NCI-H2171 treated with DMSO at 0.1 percent for 48 hours (cell line): ENCODE results near the gene OGFR.

Experiments
- DNase-seq: peaks from one replicate; lab custom pipeline; 2025; lab: John Stamatoyannopoulos, UW

The OGFR gene

DNA sequence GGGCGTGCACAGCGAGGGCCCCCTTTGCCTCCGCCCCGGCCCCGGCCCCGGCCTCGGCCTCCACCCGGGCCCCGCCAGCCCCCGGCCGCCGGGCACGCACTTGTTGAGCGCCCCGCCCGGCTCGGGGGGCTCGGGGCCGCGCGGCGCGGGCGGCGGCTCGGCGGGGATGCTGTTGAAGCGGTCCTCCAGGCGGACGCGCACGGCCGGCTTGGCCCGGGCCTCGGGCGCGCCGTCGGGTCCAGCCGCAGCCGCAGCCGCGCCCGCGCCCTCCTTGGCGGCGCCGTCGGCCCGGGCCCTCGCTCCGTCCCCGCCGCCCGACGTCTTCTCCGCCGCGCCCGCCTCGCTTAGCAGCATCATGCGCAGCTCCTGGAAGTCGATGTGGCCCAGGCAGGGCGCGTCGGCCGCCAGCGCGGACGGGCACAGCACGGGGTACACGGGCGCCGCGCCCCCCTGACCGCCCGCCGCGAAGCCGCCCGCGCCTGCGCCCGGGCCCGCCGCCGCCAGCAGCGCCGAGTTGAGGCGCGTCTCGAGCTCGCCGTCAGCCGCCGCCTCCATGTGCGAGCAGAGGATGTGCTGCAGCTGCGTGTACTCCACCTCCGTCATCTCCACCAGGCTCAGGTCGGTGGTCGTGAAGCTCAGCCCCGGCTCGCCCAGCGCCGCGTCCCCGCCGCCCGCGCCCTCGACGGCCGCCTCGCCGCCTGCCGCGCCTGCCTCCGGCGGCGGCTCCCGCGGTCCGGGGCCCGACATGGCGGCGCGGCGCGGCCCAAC lies 56.5 kb downstream of the OGFR start:
- peak; percentile 24 for DNase-seq

DNA sequence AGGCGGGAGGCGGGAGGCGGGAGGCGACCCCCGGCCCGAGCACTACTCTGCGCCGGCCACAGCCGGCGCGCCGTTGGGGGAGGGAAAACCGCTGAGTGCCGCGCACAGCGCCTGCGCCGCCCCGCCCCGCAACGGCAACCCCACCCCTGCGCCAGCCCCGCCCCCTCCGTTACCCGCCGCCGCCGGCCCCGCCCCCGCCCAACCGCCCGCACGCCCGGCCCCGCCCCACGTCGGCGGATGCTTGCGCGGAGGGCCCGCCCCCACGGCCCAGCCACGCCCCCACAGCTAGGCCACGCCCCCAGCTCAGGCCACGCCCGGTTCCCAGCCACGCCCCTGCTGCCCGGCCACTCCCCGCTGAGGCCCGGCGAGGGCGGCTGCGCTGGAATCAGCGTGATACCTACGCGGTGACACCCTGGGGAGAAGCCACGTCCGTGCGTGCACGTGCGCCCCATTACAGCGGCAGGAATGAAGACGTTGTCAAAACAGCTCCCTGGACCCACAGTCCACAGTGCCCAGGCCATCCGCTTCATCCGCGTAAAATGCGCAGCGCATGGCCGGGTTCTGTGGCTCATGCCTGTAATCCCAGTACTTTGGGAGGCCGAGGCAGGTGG lies 57.2 kb downstream of the OGFR start, which contains the start of gene TCFL5:
Gene TCFL5, minus strand, starts transcription at position 97 of the 611 bp plus-strand sequence. CDS start 152 bp downstream, outside the sequence.
- DNase-seq, result peak; percentile 82
